Neural cell (in vitro differentiated cells): ENCODE results near the gene NOL4L. TPM values are rescaled to one million over a fixed set of nuclear protein-coding genes. Genes with fewer than 3 reads are reported as not detected.

Source experiments
- H2AFZ ChIP-seq: fragments of 200-600, 300-800 bp; sonication (generic), shearing (Covaris generic); 2 replicates; pipeline ENCODE4 v1.6.0; 2014; ENCODE audit warnings: low read depth, mild to moderate bottlenecking, antibody characterized with exemption, low read length, moderate library complexity
- H3F3A ChIP-seq: fragments of 200-600 bp; shearing (Covaris generic); 2 replicates; pipeline ENCODE4 v1.6.1; 2016; ENCODE audit warnings: mild to moderate bottlenecking, moderate library complexity, mixed read lengths, antibody characterized with exemption, low read length; ENCODE audit not compliant: insufficient read depth, poor library complexity, severe bottlenecking
- H3K27ac ChIP-seq: fragments of 200-600, 300-800 bp; sonication (generic), shearing (Covaris generic); 2 replicates; pipeline ENCODE4 v1.5.1; 2014; ENCODE audit warnings: mild to moderate bottlenecking, low read length, moderate library complexity
- H3K27me3 ChIP-seq: fragments of 300-800, 200-600 bp; sonication (generic), shearing (Covaris generic); 2 replicates; pipeline ENCODE4 v1.6.0; 2014; ENCODE audit warnings: mild to moderate bottlenecking, low read depth, low read length, moderate library complexity; ENCODE audit not compliant: insufficient read depth
- H3K36me3 ChIP-seq: fragments of 300-800, 200-600 bp; sonication (generic), shearing (Covaris generic); 2 replicates; pipeline ENCODE4 v1.5.1; 2014; ENCODE audit warnings: mild to moderate bottlenecking, antibody characterized with exemption, low read length, moderate library complexity; ENCODE audit not compliant: insufficient read depth
- H3K4me2 ChIP-seq: fragments of 300-800, 200-600 bp; sonication (generic), shearing (Covaris generic); 2 replicates; pipeline ENCODE4 v1.6.0; 2014; ENCODE audit warnings: mild to moderate bottlenecking, low read length
- H3K4me3 ChIP-seq: fragments of 300-800, 200-600 bp; sonication (generic), shearing (Covaris generic); 2 replicates; pipeline ENCODE4 v1.5.1; 2014; ENCODE audit warnings: mild to moderate bottlenecking, low read length, moderate library complexity
- H3K79me2 ChIP-seq: fragments of 200-600 bp; shearing (Covaris generic); replicated peaks from 2 replicates; pipeline ENCODE4 v1.6.0; 2014; ENCODE audit warnings: mild to moderate bottlenecking, low read length, moderate library complexity; ENCODE audit not compliant: insufficient read depth
- H3K9ac ChIP-seq: fragments of 300-800, 200-600 bp; sonication (generic), shearing (Covaris generic); 2 replicates; pipeline ENCODE4 v1.6.1; 2016; ENCODE audit warnings: mild to moderate bottlenecking, low read length, mixed read lengths
- H3K9me2 ChIP-seq: fragments of 200-600 bp; shearing (Covaris generic); 2 replicates; pipeline ENCODE4 v1.6.1; 2016; ENCODE audit warnings: mild to moderate bottlenecking, low read length, mixed read lengths; ENCODE audit not compliant: insufficient read depth
- H3K9me3 ChIP-seq: fragments of 200-600, 300-800 bp; sonication (generic), shearing (Covaris generic); 2 replicates; pipeline ENCODE4 v1.6.1; 2016; ENCODE audit warnings: mild to moderate bottlenecking, mixed run types, low read length, moderate library complexity, mixed read lengths
- H4K20me1 ChIP-seq: fragments of 200-600 bp; shearing (Covaris generic); 2 replicates; pipeline ENCODE4 v1.6.1; 2016; ENCODE audit warnings: mild to moderate bottlenecking, mixed run types; ENCODE audit not compliant: insufficient read depth
- CTCF ChIP-seq: fragments of 450-650 bp; IDR thresholded peaks from 2 replicates; pipeline ENCODE4 v1.5.1; 2014; ENCODE audit warnings: antibody characterized with exemption, mild to moderate bottlenecking, moderate library complexity; ENCODE audit not compliant: poor library complexity, severe bottlenecking
- EP300 ChIP-seq: fragments of 450-650 bp; conservative IDR thresholded peaks from 2 replicates; pipeline ENCODE4 v1.6.1; 2014; ENCODE audit warnings: antibody characterized with exemption, mild to moderate bottlenecking, moderate library complexity; ENCODE audit not compliant: poor library complexity, severe bottlenecking
- MXI1 ChIP-seq: fragments of 450-650 bp; conservative IDR thresholded peaks from 2 replicates; pipeline ENCODE4 v1.6.1; 2014; ENCODE audit warnings: antibody characterized with exemption, mild to moderate bottlenecking; ENCODE audit not compliant: poor library complexity, severe bottlenecking
- POLR2AphosphoS5 ChIP-seq: IDR thresholded peaks from 2 replicates; pipeline ENCODE4 v1.6.1; 2012
- RAD21 ChIP-seq: fragments of 450-650 bp; conservative IDR thresholded peaks from 2 replicates; pipeline ENCODE4 v1.6.1; 2014; ENCODE audit warnings: antibody characterized with exemption, mild to moderate bottlenecking, moderate library complexity
- REST ChIP-seq: IDR thresholded peaks from 2 replicates; pipeline ENCODE4 v1.6.1; 2012; ENCODE audit warnings: borderline replicate concordance
- SMC3 ChIP-seq: fragments of 450-650 bp; conservative IDR thresholded peaks from 2 replicates; pipeline ENCODE4 v1.6.1; 2014; ENCODE audit warnings: antibody characterized with exemption, mild to moderate bottlenecking, moderate library complexity; ENCODE audit not compliant: poor library complexity
- TAF1 ChIP-seq: IDR thresholded peaks from 2 replicates; pipeline ENCODE4 v1.6.1; 2012; ENCODE audit warnings: low read depth
- polyA plus RNA-seq: library from polyadenylated mRNA; depleted of rRNA; stranded (reverse); fragments of >200 nt; gene quantifications from 2 replicates; pipeline ENCODE4 v1.2.3, GENCODE V29; 2014

Gene NOL4L
- polyA plus RNA-seq, 1 donor from 2014 or later = 20.4 TPM

GRCh38 chr20:32506721-32507120, 78.4 kb downstream of the NOL4L start:
- H3K36me3 ChIP-seq = peaks cover 5% of the 10 kb centered on the region
- H3K4me2 ChIP-seq = no peak overlapping the region
- no peaks in the 10 kb centered on the region for H3K79me2 ChIP-seq
- TF ChIP-seq MXI1 (no peak), REST (no peak), POLR2AphosphoS5 (no peak), SMC3 (no peak), RAD21 (no peak), EP300 (no peak), CTCF (no peak)
- H3K4me3 ChIP-seq = no peak overlapping the region
- H3K27me3 ChIP-seq = no peaks in the 10 kb centered on the region
- H3K9ac ChIP-seq = no peak overlapping the region
- H3K27ac ChIP-seq = no peak overlapping the region
- no peak overlapping the region for H2AFZ ChIP-seq
- no peaks in the 10 kb centered on the region for H3K9me2 ChIP-seq
- no peaks in the 10 kb centered on the region for H3F3A ChIP-seq
- H4K20me1 ChIP-seq = no peaks in the 10 kb centered on the region
- H3K9me3 ChIP-seq = no peaks in the 10 kb centered on the region

- Histone ChIP-seq H3K9me3 (no peaks in the 10 kb centered on the region), H3F3A (no peaks in the 10 kb centered on the region), H3K27me3 (no peaks in the 10 kb centered on the region), H2AFZ (no peak overlapping the region), H4K20me1 (no peaks in the 10 kb centered on the region), H3K9me2 (no peaks in the 10 kb centered on the region), H3K27ac (no peak overlapping the region), H3K79me2 (no peaks in the 10 kb centered on the region), H3K36me3 (peaks cover 5% of the 10 kb centered on the region), H3K4me2 (no peak overlapping the region), H3K4me3 (no peak overlapping the region), H3K9ac (no peak overlapping the region)
- TF ChIP-seq REST (no peak), SMC3 (no peak), CTCF (no peak), MXI1 (no peak), TAF1 (no peak)
These were observed 79.2 kb downstream of the NOL4L start for GRCh38 chr20:32505723-32506473.
